ENCODE measurements around the gene CARMIL1.

CARMIL1 gene

DNA sequence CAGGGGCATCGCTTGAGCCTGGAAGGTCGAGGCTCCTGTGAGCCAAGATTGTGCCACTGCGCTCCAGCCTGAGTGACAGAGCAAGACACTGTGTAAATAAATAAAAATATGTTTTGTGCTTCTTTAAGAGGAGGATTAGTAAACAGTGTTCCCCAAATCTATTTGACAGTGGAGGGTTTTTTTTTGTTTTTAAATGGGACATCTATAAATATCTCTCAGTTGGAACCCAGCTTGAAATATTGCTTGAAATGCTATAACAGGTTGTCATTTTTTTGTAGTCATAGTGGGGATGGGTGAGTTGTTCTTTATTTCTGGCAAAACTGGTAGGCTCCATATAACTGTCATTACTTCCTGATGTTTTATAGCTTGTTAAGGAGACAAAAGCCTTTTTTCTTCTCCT, 54.3 kb downstream of the CARMIL1 start:
- Histone ChIP-seq H3K36me3 (ENCODE audit: control insufficient read depth, insufficient read depth, low read length) (no peaks in the 10 kb centered on the region), H3K4me1 (ENCODE audit: control insufficient read depth, insufficient read depth, low read length, poor library complexity, severe bottlenecking) (no peaks in the 10 kb centered on the region), H3K4me3 (ENCODE audit: extremely low read depth, insufficient read depth, low read length, poor library complexity, severe bottlenecking) (no peak overlapping the region), H3K9me3 (ENCODE audit: control insufficient read depth, low read length) (no peaks in the 10 kb centered on the region), H3K27ac (ENCODE audit: low read depth, low read length, severe bottlenecking) (no peak overlapping the region)
- 96 to 100% methylated on average over 3 of the region's 3 CpGs for WGBS, 2 experiments (ENCODE audit: insufficient coverage in 2 of 2)

DNA sequence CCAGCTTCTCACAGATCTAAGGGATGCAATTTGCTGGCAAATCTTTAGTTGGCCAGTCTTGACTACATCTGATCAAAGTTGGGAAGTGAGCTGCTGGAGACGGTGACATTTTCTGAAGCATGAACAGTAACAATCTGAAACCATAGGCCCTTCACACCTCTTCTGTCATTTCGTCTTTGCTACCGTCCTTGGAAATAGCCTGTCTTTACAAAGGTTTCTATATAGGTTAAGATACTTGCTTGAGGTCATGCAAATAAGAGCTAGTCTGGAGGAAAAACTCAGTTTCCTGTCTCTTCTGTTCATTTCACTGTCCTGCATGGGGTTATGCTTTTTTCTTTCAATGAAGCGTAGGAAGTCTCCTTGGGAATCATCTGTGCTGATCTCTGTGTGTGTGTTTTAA, 55.6 kb downstream of the CARMIL1 start:
- H3K4me1 ChIP-seq (ENCODE audit: control insufficient read depth, insufficient read depth, low read length, poor library complexity, severe bottlenecking) = no peaks in the 10 kb centered on the region
- H3K9me3 ChIP-seq (ENCODE audit: control insufficient read depth, low read length) = no peaks in the 10 kb centered on the region
- H3K4me3 ChIP-seq (ENCODE audit: extremely low read depth, insufficient read depth, low read length, poor library complexity, severe bottlenecking) = no peak overlapping the region
- WGBS, 2 experiments (ENCODE audit: insufficient coverage in 2 of 2) = 92 to 100% methylated on average over 2 to 4 of the region's 4 CpGs
- no peaks in the 10 kb centered on the region for H3K36me3 ChIP-seq (ENCODE audit: control insufficient read depth, insufficient read depth, low read length)
- H3K27ac ChIP-seq (ENCODE audit: low read depth, low read length, severe bottlenecking) = no peak overlapping the region

DNA sequence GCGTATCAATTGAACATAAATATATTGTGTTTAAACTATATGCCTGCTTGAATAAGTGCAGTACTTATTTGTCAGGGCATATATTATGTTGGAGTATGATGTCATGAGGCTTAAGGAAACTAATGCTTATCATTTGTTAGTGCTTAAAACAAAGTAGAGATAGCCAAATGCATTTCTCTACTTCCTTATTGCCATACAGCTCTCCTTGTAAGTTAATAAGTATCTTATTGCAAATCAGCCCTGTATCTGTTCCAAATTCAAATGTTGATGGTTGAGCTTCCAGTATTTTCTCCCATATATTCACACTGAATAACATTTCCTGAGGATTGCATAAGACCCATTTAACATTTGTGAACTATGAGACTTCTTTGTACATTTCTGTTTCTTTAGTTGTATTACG, 57.8 kb downstream of the CARMIL1 start:
- H3K4me3 ChIP-seq (ENCODE audit: extremely low read depth, insufficient read depth, low read length, poor library complexity, severe bottlenecking) = no peak overlapping the region
- WGBS, 2 experiments (ENCODE audit: insufficient coverage in 2 of 2) = 80% methylated on average over 1 of the region's 2 CpGs; no CpG with 5 or more reads in 1 of the 2 experiments
- H3K36me3 ChIP-seq (ENCODE audit: control insufficient read depth, insufficient read depth, low read length) = no peaks in the 10 kb centered on the region

DNA sequence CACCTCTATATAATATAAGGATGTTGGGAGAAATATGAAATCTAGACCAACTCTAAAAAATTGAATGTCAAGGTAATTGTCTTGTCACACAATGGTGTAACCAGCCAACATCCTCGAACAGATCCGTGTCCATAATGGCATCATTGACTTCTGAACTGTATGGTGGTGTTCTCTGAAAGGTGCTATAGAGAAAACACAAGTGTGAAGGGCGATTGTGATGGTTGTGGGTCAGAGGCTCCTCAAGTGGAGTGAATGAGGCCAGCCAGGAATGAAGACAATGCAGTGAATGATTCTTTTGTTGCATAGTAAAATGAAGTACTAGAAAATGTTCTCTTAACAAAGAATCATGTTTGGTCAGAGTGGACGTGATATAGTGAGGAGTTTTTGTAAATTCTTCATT, 58.3 kb downstream of the CARMIL1 start:
- no peaks in the 10 kb centered on the region for H3K4me1 ChIP-seq (ENCODE audit: control insufficient read depth, insufficient read depth, low read length, poor library complexity, severe bottlenecking)
- 91 to 97% methylated on average over 3 to 4 of the region's 4 CpGs for WGBS, 2 experiments (ENCODE audit: insufficient coverage in 2 of 2)
- no peak overlapping the region for H3K4me3 ChIP-seq (ENCODE audit: extremely low read depth, insufficient read depth, low read length, poor library complexity, severe bottlenecking)
- H3K27ac ChIP-seq (ENCODE audit: low read depth, low read length, severe bottlenecking) = no peak overlapping the region
- no peaks in the 10 kb centered on the region for H3K36me3 ChIP-seq (ENCODE audit: control insufficient read depth, insufficient read depth, low read length)
- H3K9me3 ChIP-seq (ENCODE audit: control insufficient read depth, low read length) = no peaks in the 10 kb centered on the region

More for the DNA sequence above, 57.8 kb downstream of the CARMIL1 start:
- Histone ChIP-seq H3K9me3 (ENCODE audit: control insufficient read depth, low read length) (no peaks in the 10 kb centered on the region), H3K4me1 (ENCODE audit: control insufficient read depth, insufficient read depth, low read length, poor library complexity, severe bottlenecking) (no peaks in the 10 kb centered on the region), H3K27ac (ENCODE audit: low read depth, low read length, severe bottlenecking) (no peak overlapping the region)

DNA sequence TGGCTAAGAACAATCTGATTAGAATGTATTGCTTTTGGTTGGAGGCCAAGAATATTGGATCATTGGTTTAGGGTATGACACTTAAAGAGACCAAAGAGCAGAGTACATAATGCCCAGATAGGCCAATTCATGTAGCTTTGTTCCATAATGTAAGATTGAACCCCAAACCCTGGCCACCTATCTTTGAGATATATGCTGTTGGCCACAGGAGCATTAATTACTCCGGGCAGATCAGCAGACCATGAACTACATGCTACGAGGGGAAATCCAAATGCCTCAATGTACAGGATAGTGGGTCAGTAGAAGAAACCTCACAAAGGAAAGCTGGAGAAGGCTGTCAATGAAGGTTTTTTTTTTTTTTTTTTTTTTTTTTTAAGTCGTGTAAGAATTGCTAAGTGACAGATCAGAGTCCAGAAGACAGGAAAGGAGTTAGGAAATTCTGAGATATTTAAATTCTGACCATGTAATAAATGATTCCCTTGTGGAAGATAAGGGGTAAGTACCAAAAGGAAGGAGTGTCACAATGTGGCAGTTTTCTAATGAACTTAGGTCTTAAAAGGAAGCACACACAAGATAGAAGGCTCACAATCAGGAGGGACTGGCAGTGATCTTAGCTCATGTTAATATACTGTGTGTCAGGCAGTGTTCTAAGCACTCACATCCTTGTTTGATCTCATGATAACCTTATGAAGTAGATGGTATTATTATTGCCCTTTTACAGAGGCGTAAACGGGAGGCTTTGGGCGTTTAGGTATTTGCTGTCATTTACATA, 61.4 kb downstream of the CARMIL1 start:
- 82 to 83% methylated on average over 5 of the region's 6 CpGs for WGBS, 2 experiments (ENCODE audit: insufficient coverage in 2 of 2)
- no peaks in the 10 kb centered on the region for H3K36me3 ChIP-seq (ENCODE audit: control insufficient read depth, insufficient read depth, low read length)
- H3K4me3 ChIP-seq (ENCODE audit: extremely low read depth, insufficient read depth, low read length, poor library complexity, severe bottlenecking) = no peak overlapping the region
- no peaks in the 10 kb centered on the region for H3K9me3 ChIP-seq (ENCODE audit: control insufficient read depth, low read length)
- H3K27ac ChIP-seq (ENCODE audit: low read depth, low read length, severe bottlenecking) = no peak overlapping the region
- peaks cover 4% of the 10 kb centered on the region for H3K4me1 ChIP-seq (ENCODE audit: control insufficient read depth, insufficient read depth, low read length, poor library complexity, severe bottlenecking)

DNA sequence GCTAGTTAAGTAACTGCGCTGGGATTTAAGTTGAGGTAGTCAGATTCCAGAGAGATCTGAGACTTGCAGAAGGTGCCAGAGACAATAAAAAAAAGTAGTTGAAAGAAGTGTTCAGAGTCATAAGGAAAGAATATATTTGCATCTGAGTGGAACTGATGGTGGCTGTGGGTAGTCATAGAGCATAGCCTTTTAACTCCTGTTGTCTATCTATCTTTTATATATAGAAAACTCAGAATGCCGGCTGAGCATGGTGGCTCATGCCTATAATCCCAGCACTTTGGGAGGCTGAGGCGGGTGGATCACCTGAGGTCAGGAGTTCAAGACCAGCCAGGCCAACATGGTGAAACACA, 62.0 kb downstream of the CARMIL1 start:
- H3K36me3 ChIP-seq (ENCODE audit: control insufficient read depth, insufficient read depth, low read length) = no peaks in the 10 kb centered on the region
- no peak overlapping the region for H3K27ac ChIP-seq (ENCODE audit: low read depth, low read length, severe bottlenecking)
- H3K4me1 ChIP-seq (ENCODE audit: control insufficient read depth, insufficient read depth, low read length, poor library complexity, severe bottlenecking) = peaks cover 4% of the 10 kb centered on the region
- H3K4me3 ChIP-seq (ENCODE audit: extremely low read depth, insufficient read depth, low read length, poor library complexity, severe bottlenecking) = no peak overlapping the region
- no peaks in the 10 kb centered on the region for H3K9me3 ChIP-seq (ENCODE audit: control insufficient read depth, low read length)
- WGBS, 2 experiments (ENCODE audit: insufficient coverage in 2 of 2) = 67 to 90% methylated on average over 1 of the region's 3 CpGs

DNA sequence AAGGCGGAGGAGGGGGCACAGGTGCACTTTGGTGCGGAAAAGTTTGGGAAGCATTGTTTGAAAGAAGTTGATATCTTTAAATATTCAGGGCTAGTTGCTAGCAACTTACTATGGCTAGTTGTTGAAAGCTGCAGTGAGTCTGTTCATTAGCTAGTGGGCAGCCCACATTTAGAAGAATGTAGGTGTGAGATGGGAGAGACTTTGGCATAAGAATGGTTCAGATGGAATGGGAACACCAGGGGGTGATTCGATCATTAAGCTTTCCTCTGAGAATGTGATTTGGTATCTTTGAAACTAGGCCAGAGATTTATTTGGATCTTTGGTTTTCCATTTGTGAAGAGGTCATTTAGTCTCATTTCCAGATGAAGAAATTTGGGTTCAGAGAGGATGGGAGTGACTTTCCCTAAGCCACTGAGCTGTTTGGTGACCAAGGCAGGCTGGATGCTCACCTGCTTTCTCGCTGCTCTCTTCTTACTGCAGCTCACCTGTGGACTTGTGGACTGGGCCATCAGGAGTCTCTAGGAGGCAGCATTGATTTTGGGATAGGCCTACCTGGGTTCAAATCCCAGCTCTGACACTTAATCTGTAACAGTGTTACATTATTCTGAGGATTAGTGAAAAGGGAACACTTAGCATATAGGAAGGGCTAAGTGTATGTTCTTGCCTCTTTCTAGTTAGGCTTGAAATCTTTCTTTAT, 62.9 kb downstream of the CARMIL1 start:
- Histone ChIP-seq H3K27ac (ENCODE audit: low read depth, low read length, severe bottlenecking) (no peak overlapping the region), H3K4me3 (ENCODE audit: extremely low read depth, insufficient read depth, low read length, poor library complexity, severe bottlenecking) (no peak overlapping the region), H3K9me3 (ENCODE audit: control insufficient read depth, low read length) (no peaks in the 10 kb centered on the region), H3K4me1 (ENCODE audit: control insufficient read depth, insufficient read depth, low read length, poor library complexity, severe bottlenecking) (peaks cover 10% of the 10 kb centered on the region), H3K36me3 (ENCODE audit: control insufficient read depth, insufficient read depth, low read length) (no peaks in the 10 kb centered on the region)
- 84 to 87% methylated on average over 3 to 4 of the region's 4 CpGs for WGBS, 2 experiments (ENCODE audit: insufficient coverage in 2 of 2)

DNA sequence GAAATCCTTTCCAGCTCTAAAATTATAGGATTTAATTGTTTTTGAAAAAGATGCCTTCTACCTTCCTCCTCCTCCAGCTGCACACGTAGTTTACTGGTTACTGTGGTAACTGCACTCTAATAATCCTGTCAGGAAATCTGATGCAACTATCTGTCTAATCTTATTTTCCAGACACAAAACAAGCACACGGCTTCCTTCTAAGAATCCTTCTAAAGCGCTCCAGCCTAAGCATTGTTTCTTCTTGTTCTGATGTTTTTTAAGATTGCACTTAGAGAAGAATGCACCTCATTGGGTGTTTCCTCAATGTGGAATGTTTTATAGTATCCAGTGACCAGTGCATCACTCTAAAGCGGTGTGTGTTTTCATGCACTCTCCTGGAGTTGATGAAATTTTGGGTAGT, 63.6 kb downstream of the CARMIL1 start:
- H3K27ac ChIP-seq (ENCODE audit: low read depth, low read length, severe bottlenecking) = no peak overlapping the region
- H3K4me3 ChIP-seq (ENCODE audit: extremely low read depth, insufficient read depth, low read length, poor library complexity, severe bottlenecking) = no peak overlapping the region
- H3K36me3 ChIP-seq (ENCODE audit: control insufficient read depth, insufficient read depth, low read length) = no peaks in the 10 kb centered on the region
- H3K4me1 ChIP-seq (ENCODE audit: control insufficient read depth, insufficient read depth, low read length, poor library complexity, severe bottlenecking) = peaks cover 10% of the 10 kb centered on the region
- WGBS, 2 experiments (ENCODE audit: insufficient coverage in 2 of 2) = 85 to 100% methylated on average over 2 of the region's 4 CpGs
- no peaks in the 10 kb centered on the region for H3K9me3 ChIP-seq (ENCODE audit: control insufficient read depth, low read length)

DNA sequence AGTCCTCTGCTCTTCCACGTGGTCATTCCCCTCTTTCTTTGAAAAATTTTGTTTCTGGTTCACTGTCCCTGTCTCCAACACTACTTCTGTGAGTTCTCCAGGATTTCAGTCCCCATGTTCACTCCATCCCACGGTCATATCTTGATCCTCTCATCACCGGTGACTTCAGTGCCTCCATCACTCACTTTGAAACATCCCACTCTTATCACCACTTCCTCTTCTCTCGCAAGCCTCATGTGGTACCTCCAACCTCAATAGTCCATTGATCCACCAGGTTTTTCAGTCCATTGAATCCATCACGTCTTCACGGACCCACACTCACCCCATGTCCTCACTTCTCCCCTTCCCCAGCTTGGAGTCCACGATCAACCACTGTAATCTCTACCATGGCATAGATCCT, 64.8 kb downstream of the CARMIL1 start:
- H3K36me3 ChIP-seq (ENCODE audit: control insufficient read depth, insufficient read depth, low read length) = no peaks in the 10 kb centered on the region
- H3K9me3 ChIP-seq (ENCODE audit: control insufficient read depth, low read length) = no peaks in the 10 kb centered on the region
- no peak overlapping the region for H3K4me3 ChIP-seq (ENCODE audit: extremely low read depth, insufficient read depth, low read length, poor library complexity, severe bottlenecking)
- H3K27ac ChIP-seq (ENCODE audit: low read depth, low read length, severe bottlenecking) = no peak overlapping the region
- peaks cover 10% of the 10 kb centered on the region for H3K4me1 ChIP-seq (ENCODE audit: control insufficient read depth, insufficient read depth, low read length, poor library complexity, severe bottlenecking)
- WGBS, 2 experiments (ENCODE audit: insufficient coverage in 2 of 2) = 90 to 94% methylated on average over 7 of the region's 7 CpGs

DNA sequence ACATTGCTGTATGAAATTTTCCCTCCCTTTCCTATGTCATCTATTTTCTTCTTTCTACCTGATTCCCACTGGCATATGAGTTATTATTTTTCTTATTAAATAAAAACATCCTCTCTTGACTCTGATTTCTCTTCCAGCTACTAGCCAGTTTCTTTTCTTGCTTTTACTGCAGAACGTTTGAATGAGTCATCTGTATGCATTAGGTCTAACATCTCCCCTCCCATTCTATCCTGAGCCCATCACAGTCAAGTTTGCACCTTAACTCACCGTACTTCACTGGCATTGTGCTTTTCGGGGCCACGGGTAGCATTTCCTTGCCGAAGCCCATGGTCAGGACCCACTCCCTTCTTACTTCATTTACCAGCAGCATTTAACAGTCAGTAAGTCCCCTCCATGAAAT, 65.7 kb downstream of the CARMIL1 start:
- peaks cover 10% of the 10 kb centered on the region for H3K4me1 ChIP-seq (ENCODE audit: control insufficient read depth, insufficient read depth, low read length, poor library complexity, severe bottlenecking)
- H3K9me3 ChIP-seq (ENCODE audit: control insufficient read depth, low read length) = no peaks in the 10 kb centered on the region
- H3K4me3 ChIP-seq (ENCODE audit: extremely low read depth, insufficient read depth, low read length, poor library complexity, severe bottlenecking) = no peak overlapping the region
- WGBS, 2 experiments (ENCODE audit: insufficient coverage in 2 of 2) = 82 to 97% methylated on average over 4 to 5 of the region's 5 CpGs
- no peak overlapping the region for H3K27ac ChIP-seq (ENCODE audit: low read depth, low read length, severe bottlenecking)
- no peaks in the 10 kb centered on the region for H3K36me3 ChIP-seq (ENCODE audit: control insufficient read depth, insufficient read depth, low read length)

DNA sequence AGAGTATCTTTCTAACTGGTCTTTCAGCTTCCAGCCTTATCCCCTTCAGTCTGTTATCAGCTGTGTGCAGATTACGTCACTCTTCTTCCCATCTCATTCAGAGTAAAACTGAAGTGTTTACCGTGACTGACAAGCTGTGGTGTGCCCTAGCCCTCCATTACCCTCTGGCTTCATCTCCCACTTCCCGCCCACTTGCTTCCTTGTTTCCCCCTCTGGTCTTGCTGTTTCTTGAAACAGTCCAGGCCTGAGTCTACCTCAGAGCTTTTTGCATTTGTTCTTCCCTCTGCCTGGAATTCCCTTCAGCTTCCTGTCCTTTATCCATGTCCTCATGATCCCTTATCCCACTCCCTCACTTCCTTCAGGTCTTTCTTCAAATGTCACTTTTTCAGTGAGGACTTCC, 66.9 kb downstream of the CARMIL1 start:
- H3K27ac ChIP-seq (ENCODE audit: low read depth, low read length, severe bottlenecking) = peak overlapping the region; percentile 43
- WGBS, 2 experiments (ENCODE audit: insufficient coverage in 2 of 2) = 66 to 84% methylated on average over 3 of the region's 3 CpGs
- no peaks in the 10 kb centered on the region for H3K36me3 ChIP-seq (ENCODE audit: control insufficient read depth, insufficient read depth, low read length)
- no peaks in the 10 kb centered on the region for H3K9me3 ChIP-seq (ENCODE audit: control insufficient read depth, low read length)
- H3K4me1 ChIP-seq (ENCODE audit: control insufficient read depth, insufficient read depth, low read length, poor library complexity, severe bottlenecking) = peaks cover 10% of the 10 kb centered on the region
- no peak overlapping the region for H3K4me3 ChIP-seq (ENCODE audit: extremely low read depth, insufficient read depth, low read length, poor library complexity, severe bottlenecking)
